ENCODE measurements around the gene ASIC5. TPM values are rescaled to one million over a fixed set of nuclear protein-coding genes. Genes with fewer than 3 reads are reported as not detected.

The ASIC5 gene
- total and polyA plus RNA-seq, 2 experiments from 2014 or later, result not detected

GRCh38 chr4:155846929-155847328, 19.1 kb downstream of the ASIC5 start:
- no peaks in the 10 kb centered on the region for H4K20me1 ChIP-seq (ENCODE audit: insufficient read depth, poor library complexity, severe bottlenecking)
- no peak overlapping the region for H3K4me3 ChIP-seq
- DNase-seq (ENCODE audit: low spot score), result no peak
- H3K79me2 ChIP-seq, result no peaks in the 10 kb centered on the region
- H3K4me2 ChIP-seq, result no peak overlapping the region
- H3K4me1 ChIP-seq (ENCODE audit: insufficient read depth), result no peaks in the 10 kb centered on the region
- no peak overlapping the region for H2AFZ ChIP-seq
- H3K9me2 ChIP-seq (replicated peaks; ENCODE audit: insufficient read depth), result no peaks in the 10 kb centered on the region
- H3K9me3 ChIP-seq (ENCODE audit: low read depth), result peaks cover 3% of the 10 kb centered on the region
- H3K27ac ChIP-seq, result no peak overlapping the region
- H3K27me3 ChIP-seq, result no peaks in the 10 kb centered on the region
- TF ChIP-seq CTCF (IDR thresholded peaks at IDR 0.05; ENCODE audit: poor library complexity), result no peak
- TF ChIP-seq EZH2 (IDR thresholded peaks at IDR 0.05; ENCODE audit: borderline replicate concordance), result no peak
- TF ChIP-seq EZH2phosphoT487 (IDR thresholded peaks at IDR 0.05; ENCODE audit: low read depth, severe bottlenecking, unreplicated experiment), result no peak
- H3K36me3 ChIP-seq (replicated peaks; ENCODE audit: insufficient read depth, low read depth), result no peaks in the 10 kb centered on the region

DNA sequence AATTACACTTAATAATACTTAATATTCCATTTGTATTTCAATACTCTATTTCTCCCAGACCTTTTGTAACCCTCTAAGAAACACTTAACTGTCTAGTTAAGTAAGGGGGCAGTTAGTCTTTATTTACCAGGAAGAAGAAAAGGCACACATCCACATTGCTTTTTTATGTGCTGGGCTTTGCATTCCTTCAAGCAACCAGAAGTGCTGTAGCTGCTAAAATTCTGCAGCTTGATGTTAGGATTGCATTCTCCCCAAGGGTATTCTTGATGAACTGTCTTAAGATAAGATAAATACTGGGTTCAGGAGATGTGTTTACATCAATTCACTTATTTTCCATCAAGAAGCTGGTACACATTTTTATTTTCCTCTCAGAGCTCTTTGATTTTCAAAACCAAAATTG, 24.0 kb downstream of the ASIC5 start:
- no peak for TF ChIP-seq EZH2 (IDR thresholded peaks at IDR 0.05; ENCODE audit: borderline replicate concordance)
- TF ChIP-seq EZH2phosphoT487 (IDR thresholded peaks at IDR 0.05; ENCODE audit: low read depth, severe bottlenecking, unreplicated experiment), result no peak
- TF ChIP-seq CTCF (IDR thresholded peaks at IDR 0.05; ENCODE audit: poor library complexity), result no peak
- no peaks in the 10 kb centered on the region for H3K27me3 ChIP-seq
- no peaks in the 10 kb centered on the region for H4K20me1 ChIP-seq (ENCODE audit: insufficient read depth, poor library complexity, severe bottlenecking)
- H3K4me3 ChIP-seq, result no peak overlapping the region
- H3K4me2 ChIP-seq, result no peak overlapping the region
- no peaks in the 10 kb centered on the region for H3K36me3 ChIP-seq (replicated peaks; ENCODE audit: insufficient read depth, low read depth)
- no peak for DNase-seq (ENCODE audit: low spot score)
- H2AFZ ChIP-seq, result no peak overlapping the region
- H3K79me2 ChIP-seq, result no peaks in the 10 kb centered on the region
- no peaks in the 10 kb centered on the region for H3K9me3 ChIP-seq (ENCODE audit: low read depth)
- H3K27ac ChIP-seq, result no peak overlapping the region
- no peaks in the 10 kb centered on the region for H3K4me1 ChIP-seq (ENCODE audit: insufficient read depth)
- H3K9me2 ChIP-seq (replicated peaks; ENCODE audit: insufficient read depth), result no peaks in the 10 kb centered on the region

DNA sequence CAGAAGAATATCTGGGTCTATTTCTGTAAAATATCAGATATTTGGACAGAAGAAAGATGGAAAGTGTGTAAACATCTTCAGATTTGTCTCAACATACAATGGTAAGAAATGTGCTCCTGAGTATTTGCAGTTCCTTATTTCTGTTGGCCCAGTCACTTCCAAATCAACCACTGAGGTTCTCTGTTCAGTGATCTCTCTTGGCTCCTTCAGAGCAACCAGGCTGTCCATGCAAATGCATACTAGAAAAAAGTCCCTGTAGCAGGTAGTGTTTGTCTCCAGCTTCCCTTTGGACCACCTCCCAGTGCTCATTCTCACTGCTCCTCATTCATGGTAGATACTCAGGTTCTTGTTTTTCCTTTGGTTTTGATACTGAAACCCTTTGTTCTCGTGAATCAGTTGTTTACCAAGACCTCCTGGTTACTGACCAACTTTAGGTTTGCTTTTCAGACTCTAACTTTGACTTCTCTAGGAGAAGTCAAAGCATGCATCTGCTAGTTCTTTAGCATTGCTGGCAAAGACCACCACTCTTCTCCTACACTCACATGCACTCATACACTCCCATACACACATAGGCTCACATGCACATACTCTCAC, 28.8 kb downstream of the ASIC5 start:
- TF ChIP-seq EZH2phosphoT487 (IDR thresholded peaks at IDR 0.05; ENCODE audit: low read depth, severe bottlenecking, unreplicated experiment), result no peak
- no peak for TF ChIP-seq EZH2 (IDR thresholded peaks at IDR 0.05; ENCODE audit: borderline replicate concordance)
- no peak for TF ChIP-seq CTCF (IDR thresholded peaks at IDR 0.05; ENCODE audit: poor library complexity)
- Histone ChIP-seq H3K4me1 (ENCODE audit: insufficient read depth) (no peaks in the 10 kb centered on the region), H3K27ac (no peak overlapping the region), H3K9me2 (replicated peaks; ENCODE audit: insufficient read depth) (no peaks in the 10 kb centered on the region), H3K4me3 (no peak overlapping the region), H2AFZ (no peak overlapping the region), H3K9me3 (ENCODE audit: low read depth) (no peaks in the 10 kb centered on the region), H3K4me2 (no peak overlapping the region), H3K79me2 (no peaks in the 10 kb centered on the region), H3K27me3 (no peaks in the 10 kb centered on the region), H4K20me1 (ENCODE audit: insufficient read depth, poor library complexity, severe bottlenecking) (no peaks in the 10 kb centered on the region), H3K36me3 (replicated peaks; ENCODE audit: insufficient read depth, low read depth) (no peaks in the 10 kb centered on the region)
- 94% methylated on average over 1 of the region's 1 CpG for WGBS (ENCODE audit: low lambda C conversion rate, missing lambda C conversion rate)
- DNase-seq (ENCODE audit: low spot score), result no peak

DNA sequence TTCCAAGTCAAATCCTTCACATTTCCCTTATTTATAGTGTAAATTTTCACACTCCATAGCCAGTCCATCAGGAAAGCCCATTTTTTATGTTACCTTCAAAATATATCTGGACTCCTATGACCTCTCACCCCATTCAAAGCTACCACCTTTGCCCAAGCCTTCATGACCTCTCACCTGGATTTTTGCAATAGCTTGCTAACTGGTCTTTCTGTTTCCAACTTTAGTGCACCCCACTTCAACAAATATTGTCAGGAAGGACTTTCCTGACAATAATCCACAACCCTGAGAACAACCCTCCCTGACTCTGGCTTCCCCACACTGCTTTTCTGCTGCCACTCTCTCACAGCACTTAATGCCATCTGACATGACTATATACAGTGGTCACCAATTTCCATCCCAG, 33.4 kb downstream of the ASIC5 start:
- H3K4me2 ChIP-seq, result no peak overlapping the region
- TF ChIP-seq EZH2phosphoT487 (IDR thresholded peaks at IDR 0.05; ENCODE audit: low read depth, severe bottlenecking, unreplicated experiment), result no peak
- TF ChIP-seq EZH2 (IDR thresholded peaks at IDR 0.05; ENCODE audit: borderline replicate concordance), result no peak
- TF ChIP-seq CTCF (IDR thresholded peaks at IDR 0.05; ENCODE audit: poor library complexity), result no peak
- H3K36me3 ChIP-seq (replicated peaks; ENCODE audit: insufficient read depth, low read depth), result no peaks in the 10 kb centered on the region
- H3K79me2 ChIP-seq, result no peaks in the 10 kb centered on the region
- H3K27ac ChIP-seq, result no peak overlapping the region
- no peaks in the 10 kb centered on the region for H3K9me2 ChIP-seq (replicated peaks; ENCODE audit: insufficient read depth)
- H4K20me1 ChIP-seq (ENCODE audit: insufficient read depth, poor library complexity, severe bottlenecking), result no peaks in the 10 kb centered on the region
- H3K9me3 ChIP-seq (ENCODE audit: low read depth), result no peaks in the 10 kb centered on the region
- H3K27me3 ChIP-seq, result no peaks in the 10 kb centered on the region
- no peaks in the 10 kb centered on the region for H3K4me1 ChIP-seq (ENCODE audit: insufficient read depth)
- DNase-seq (ENCODE audit: low spot score), result no peak
- H3K4me3 ChIP-seq, result no peak overlapping the region
- H2AFZ ChIP-seq, result no peak overlapping the region

All from hepatocyte (in vitro differentiated cells).